SK-N-MC (cell line): ENCODE results near the gene SLC16A3.

ENCODE experiments used
- DNase-seq: peaks from one replicate; pipeline ENCODE4 v3.0.0-alpha.2; 2011; ENCODE audit warnings: low read depth, low spot score
- H3K27ac ChIP-seq: fragments of 200-600 bp; sonication (generic); 2 replicates; pipeline ENCODE4 v1.5.1; 2016; ENCODE audit warnings: mixed run types
- H3K36me3 ChIP-seq: fragments of 200-600 bp; sonication (generic); 2 replicates; pipeline ENCODE4 v1.6.1; 2017; ENCODE audit warnings: antibody characterized with exemption, low read length, mixed read lengths; ENCODE audit not compliant: insufficient read depth
- H3K4me3 ChIP-seq: fragments of 200-600 bp; sonication (generic); 2 replicates; pipeline ENCODE4 v1.5.1; 2016
- H3K9ac ChIP-seq: fragments of 200-600 bp; sonication (generic); 2 replicates; pipeline ENCODE4 v1.8.0; 2017; ENCODE audit warnings: mixed run types, mixed read lengths; ENCODE audit not compliant: insufficient read length
- H3K9me3 ChIP-seq: fragments of 200-600 bp; sonication (generic); 2 replicates; pipeline ENCODE4 v1.6.1; 2017; ENCODE audit warnings: low read depth, mild to moderate bottlenecking, antibody characterized with exemption, low read length, moderate library complexity, mixed read lengths
- EZH2 ChIP-seq: fragments of 200-600 bp; sonication (generic); IDR thresholded peaks from one replicate; pipeline ENCODE4 v1.6.1; 2017; ENCODE audit warnings: antibody characterized with exemption
- FOXP2 ChIP-seq: optimal IDR thresholded peaks from 2 replicates; pipeline ENCODE3; 2011; ENCODE audit warnings: mild to moderate bottlenecking, moderate library complexity; ENCODE audit not compliant: insufficient read depth; ENCODE audit errors: extremely low read length, control extremely low read depth
- POLR2AphosphoS5 ChIP-seq: IDR thresholded peaks from 2 replicates; pipeline ENCODE4 v1.6.1; 2012; ENCODE audit warnings: mild to moderate bottlenecking, low read depth, low read length, borderline replicate concordance

Gene SLC16A3

GRCh38 chr17:82272495-82273326, 43.9 kb downstream of the SLC16A3 start:
- Histone ChIP-seq H3K4me3 (peak overlapping the region; percentile 90), H3K9me3 (no peaks in the 10 kb centered on the region), H3K27ac (peak overlapping the region; percentile 97), H3K9ac (peak overlapping the region; percentile 98), H3K36me3 (peaks cover 44% of the 10 kb centered on the region)
- DNase-seq, result no peak
- TF ChIP-seq FOXP2 (no peak), POLR2AphosphoS5 (no peak), EZH2 (no peak)

- peak within 1 kb of the TSS; percentile 97 for H3K27ac ChIP-seq
- peak; percentile 22 for DNase-seq
Observed at GRCh38 chr17:82273327-82274133, 44.7 kb downstream of the SLC16A3 start, which contains the start of gene CSNK1D. CSNK1D (minus strand) TSS chr17:82273700; CDS start chr17:82273381, 319 bp downstream.

GRCh38 chr17:82274134-82275020, 45.5 kb downstream of the SLC16A3 start:
- no peaks in the 10 kb centered on the region for H3K9me3 ChIP-seq
- DNase-seq, result no peak
- no peak overlapping the region for H3K27ac ChIP-seq
- TF ChIP-seq POLR2AphosphoS5 (no peak), EZH2 (no peak)
- H3K36me3 ChIP-seq, result peaks cover 28% of the 10 kb centered on the region
- peak overlapping the region; percentile 98 for H3K9ac ChIP-seq
- H3K4me3 ChIP-seq, result peak overlapping the region; percentile 90

More at GRCh38 chr17:82273327-82274133, 44.7 kb downstream of the SLC16A3 start, which contains the start of gene CSNK1D:
- Histone ChIP-seq H3K9me3 (no peaks in the 10 kb centered on the region), H3K9ac (peak within 1 kb of the TSS; percentile 98), H3K36me3 (peaks cover 36% of the 10 kb centered on the region), H3K4me3 (peak within 1 kb of the TSS; percentile 90)
- no peak for TF ChIP-seq FOXP2
- peak; percentile 89 for TF ChIP-seq POLR2AphosphoS5

DNA sequence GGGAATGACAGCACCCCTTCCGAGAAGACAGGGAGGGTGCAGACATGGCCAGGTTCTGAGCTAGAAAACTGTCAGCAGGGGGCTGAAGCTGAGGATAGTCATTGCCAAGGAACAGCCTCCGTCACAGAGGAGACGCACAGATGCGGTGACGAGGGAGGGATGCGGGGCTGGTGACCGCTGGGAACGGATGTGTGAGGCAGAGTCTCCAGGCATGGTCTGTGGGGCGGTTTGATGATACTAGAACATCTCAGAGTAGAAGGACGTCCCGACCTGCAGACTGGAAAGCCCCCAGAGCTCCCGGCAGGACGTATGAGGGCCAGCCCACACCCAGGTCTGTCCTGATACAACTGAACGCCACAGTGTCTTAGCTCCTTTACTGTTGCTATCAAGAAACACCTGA, 46.5 kb downstream of the SLC16A3 start:
- Histone ChIP-seq H3K36me3 (peaks cover 19% of the 10 kb centered on the region), H3K9ac (no peak overlapping the region), H3K9me3 (no peaks in the 10 kb centered on the region), H3K4me3 (no peak overlapping the region), H3K27ac (no peak overlapping the region)
- no peak for DNase-seq
- TF ChIP-seq EZH2 (no peak), POLR2AphosphoS5 (no peak), FOXP2 (no peak)

- no peaks in the 10 kb centered on the region for H3K9me3 ChIP-seq
- H3K4me3 ChIP-seq, result no peak overlapping the region
- H3K36me3 ChIP-seq, result peaks cover 3% of the 10 kb centered on the region
- no peak for DNase-seq
- TF ChIP-seq FOXP2, result no peak
- no peak for TF ChIP-seq POLR2AphosphoS5
- TF ChIP-seq EZH2, result no peak
- no peak overlapping the region for H3K9ac ChIP-seq
- H3K27ac ChIP-seq, result no peak overlapping the region
Observed at GRCh38 chr17:82276938-82277337, 48.1 kb downstream of the SLC16A3 start.

- Histone ChIP-seq H3K36me3 (no peaks in the 10 kb centered on the region), H3K9ac (no peak overlapping the region), H3K9me3 (no peaks in the 10 kb centered on the region), H3K27ac (no peak overlapping the region), H3K4me3 (no peak overlapping the region)
- no peak for DNase-seq
- TF ChIP-seq POLR2AphosphoS5 (no peak), EZH2 (no peak), FOXP2 (no peak)
Observed at GRCh38 chr17:82277851-82278250, 49.0 kb downstream of the SLC16A3 start.

GRCh38 chr17:82278308-82278707, 49.5 kb downstream of the SLC16A3 start:
- H3K36me3 ChIP-seq, result no peaks in the 10 kb centered on the region
- H3K9me3 ChIP-seq, result no peaks in the 10 kb centered on the region
- TF ChIP-seq EZH2 (no peak), POLR2AphosphoS5 (no peak), FOXP2 (no peak)
- H3K9ac ChIP-seq, result no peak overlapping the region
- DNase-seq, result no peak
- no peak overlapping the region for H3K27ac ChIP-seq
- no peak overlapping the region for H3K4me3 ChIP-seq
